ENCODE measurements around the gene FOXQ1.
"Not testable (repeated sequence)": the region's sequence is repeated elsewhere in the genome, so short reads cannot be mapped to it uniquely, and the experiment has no call there.

Gene FOXQ1

GRCh38 chr6:1291381-1291780 is 20.5 kb upstream of the FOXQ1 start:
- no peak for DNase-seq

DNA sequence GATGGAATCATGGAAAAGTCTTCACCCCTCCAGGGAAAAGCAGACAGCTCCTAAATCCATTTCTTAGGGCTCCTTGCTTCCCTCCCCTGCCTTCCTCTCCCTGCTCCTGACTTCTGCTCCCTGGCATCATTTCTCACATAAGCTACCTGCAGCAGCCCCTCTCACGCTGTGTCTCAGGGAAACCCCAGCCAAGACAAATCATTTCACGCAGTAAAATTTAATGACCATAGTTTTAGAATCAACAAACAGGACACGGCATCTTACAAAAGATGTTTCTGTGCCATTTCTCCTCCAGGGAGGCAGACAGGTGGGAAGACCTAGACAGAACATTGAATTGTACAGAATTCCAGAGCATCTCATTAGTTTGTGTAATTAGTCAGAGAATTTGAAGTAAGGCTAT is 16.5 kb upstream of the FOXQ1 start:
- no peak for DNase-seq

GRCh38 chr6:1296079-1296478 is 15.8 kb upstream of the FOXQ1 start:
- no peak for DNase-seq

DNA sequence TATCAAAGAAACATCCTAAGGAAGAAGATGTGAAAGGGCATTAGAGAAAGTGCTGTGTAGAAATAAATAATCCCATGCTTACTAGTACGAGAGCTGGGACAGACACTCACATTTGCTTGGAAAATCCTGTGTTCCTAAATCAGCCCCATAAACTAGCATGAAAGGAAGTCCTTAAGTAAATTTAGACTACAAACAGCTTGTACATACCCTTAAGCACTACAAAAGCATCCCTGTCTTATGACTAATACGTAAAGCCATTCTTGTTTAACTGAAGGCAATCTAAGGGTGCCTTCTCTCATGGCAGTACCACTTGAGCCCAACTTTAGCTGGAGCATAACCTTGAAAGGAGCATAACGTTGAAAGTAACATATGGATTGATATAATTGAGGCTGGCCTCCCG is 15.4 kb upstream of the FOXQ1 start:
- no peak for DNase-seq

- DNase-seq: no peak
Measured at GRCh38 chr6:1297746-1298145, 14.2 kb upstream of the FOXQ1 start.

GRCh38 chr6:1298768-1299167 is 13.1 kb upstream of the FOXQ1 start:
- DNase-seq: no peak

DNA sequence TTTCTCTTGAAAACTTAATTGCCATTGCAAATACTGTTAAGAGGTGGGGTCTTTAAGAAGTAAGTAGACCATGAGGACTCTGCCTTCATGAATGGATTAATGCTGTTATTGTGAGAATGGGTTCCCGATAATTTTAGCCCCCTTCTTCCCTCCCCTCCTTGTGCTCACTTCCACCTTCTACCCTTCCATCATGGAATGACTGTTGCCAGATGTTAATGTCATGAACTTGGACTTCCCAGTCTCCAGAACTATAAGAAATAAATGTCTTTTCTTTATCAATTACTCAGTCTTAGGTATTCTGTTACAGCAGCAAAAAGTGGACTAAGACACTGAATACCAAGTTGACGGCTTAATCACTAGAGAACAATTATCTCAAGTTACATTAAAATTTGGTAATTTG is 5.8 kb upstream of the FOXQ1 start:
- no peak for DNase-seq

- no peak for DNase-seq
Measured at GRCh38 chr6:1309366-1309765, 2.5 kb upstream of the FOXQ1 start.

GRCh38 chr6:1310628-1311399 is 1.1 kb upstream of the FOXQ1 start:
- DNase-seq: no peak

- DNase-seq: no peak
Measured at GRCh38 chr6:1312203-1312472, 240 bp downstream of the FOXQ1 start.

DNA sequence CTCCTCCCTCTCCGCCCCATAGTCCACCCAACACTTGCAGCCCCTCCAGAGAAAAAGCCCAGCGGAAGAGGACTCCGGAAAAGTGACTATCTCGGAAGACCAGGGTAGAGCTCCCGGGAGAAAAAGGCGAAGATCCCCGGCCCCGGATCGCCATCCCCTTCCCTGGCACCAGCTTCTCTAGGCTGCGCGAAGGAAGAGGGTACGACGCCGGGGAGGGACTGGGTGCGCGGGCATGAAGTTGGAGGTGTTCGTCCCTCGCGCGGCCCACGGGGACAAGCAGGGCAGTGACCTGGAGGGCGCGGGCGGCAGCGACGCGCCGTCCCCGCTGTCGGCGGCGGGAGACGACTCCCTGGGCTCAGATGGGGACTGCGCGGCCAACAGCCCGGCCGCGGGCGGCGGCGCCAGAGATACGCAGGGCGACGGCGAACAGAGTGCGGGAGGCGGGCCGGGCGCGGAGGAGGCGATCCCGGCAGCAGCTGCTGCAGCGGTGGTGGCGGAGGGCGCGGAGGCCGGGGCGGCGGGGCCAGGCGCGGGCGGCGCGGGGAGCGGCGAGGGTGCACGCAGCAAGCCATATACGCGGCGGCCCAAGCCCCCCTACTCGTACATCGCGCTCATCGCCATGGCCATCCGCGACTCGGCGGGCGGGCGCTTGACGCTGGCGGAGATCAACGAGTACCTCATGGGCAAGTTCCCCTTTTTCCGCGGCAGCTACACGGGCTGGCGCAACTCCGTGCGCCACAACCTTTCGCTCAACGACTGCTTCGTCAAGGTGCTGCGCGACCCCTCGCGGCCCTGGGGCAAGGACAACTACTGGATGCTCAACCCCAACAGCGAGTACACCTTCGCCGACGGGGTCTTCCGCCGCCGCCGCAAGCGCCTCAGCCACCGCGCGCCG is 822 bp downstream of the FOXQ1 start:
- DNase-seq: no peak

DNA sequence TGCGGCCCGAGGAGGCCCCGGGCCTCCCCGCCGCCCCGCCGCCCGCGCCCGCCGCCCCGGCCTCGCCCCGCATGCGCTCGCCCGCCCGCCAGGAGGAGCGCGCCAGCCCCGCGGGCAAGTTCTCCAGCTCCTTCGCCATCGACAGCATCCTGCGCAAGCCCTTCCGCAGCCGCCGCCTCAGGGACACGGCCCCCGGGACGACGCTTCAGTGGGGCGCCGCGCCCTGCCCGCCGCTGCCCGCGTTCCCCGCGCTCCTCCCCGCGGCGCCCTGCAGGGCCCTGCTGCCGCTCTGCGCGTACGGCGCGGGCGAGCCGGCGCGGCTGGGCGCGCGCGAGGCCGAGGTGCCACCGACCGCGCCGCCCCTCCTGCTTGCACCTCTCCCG is 1.5 kb downstream of the FOXQ1 start:
- no peak for DNase-seq

GRCh38 chr6:1313767-1314503 is 2.0 kb downstream of the FOXQ1 start:
- no peak for DNase-seq

GRCh38 chr6:1314617-1315016 is 2.7 kb downstream of the FOXQ1 start:
- no peak for DNase-seq

GRCh38 chr6:1315201-1315559 is 3.3 kb downstream of the FOXQ1 start:
- no peak for DNase-seq

DNA sequence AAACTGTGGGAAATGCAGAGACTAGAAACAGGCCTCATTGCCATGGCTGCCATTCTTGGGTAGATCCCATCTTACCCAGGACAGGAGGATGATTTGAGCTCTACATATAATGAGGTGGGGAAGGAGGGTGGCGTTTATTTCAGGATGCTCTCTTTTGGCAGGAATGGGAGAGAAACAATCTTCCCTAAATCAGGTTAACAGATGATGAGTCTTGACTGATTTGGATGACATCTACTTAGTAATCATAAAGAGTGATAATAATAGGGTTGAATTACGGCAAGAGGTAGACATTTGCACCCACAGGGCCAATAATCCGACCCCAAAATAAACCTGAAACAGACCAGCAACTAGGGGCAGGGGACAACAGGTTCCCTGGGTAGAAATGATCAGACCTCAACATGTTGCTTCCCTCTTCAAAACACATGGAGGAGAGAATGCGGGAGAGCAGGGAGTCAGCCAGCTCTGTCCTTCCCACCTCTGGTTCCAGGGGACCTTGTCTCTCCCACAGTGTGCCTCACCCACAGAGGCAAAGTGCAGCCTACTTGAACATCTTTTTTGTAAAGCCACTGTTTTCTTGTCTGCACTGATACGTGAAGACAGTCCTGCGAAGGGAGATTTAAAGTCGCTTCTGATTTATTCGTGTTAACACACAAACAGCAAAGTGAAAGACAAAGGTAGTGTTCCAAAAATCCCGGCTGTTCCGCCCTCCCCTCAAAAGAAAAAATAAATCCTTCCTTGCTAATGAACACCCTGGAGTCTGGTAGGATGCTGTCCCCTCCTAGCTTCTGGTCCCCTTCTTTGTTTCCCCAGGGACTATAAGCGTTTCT is 3.9 kb downstream of the FOXQ1 start:
- DNase-seq: no peak

- no peak for DNase-seq
Measured at GRCh38 chr6:1316489-1316971, 4.6 kb downstream of the FOXQ1 start.

- no peak for DNase-seq
Measured at GRCh38 chr6:1317302-1317815, 5.5 kb downstream of the FOXQ1 start.

DNA sequence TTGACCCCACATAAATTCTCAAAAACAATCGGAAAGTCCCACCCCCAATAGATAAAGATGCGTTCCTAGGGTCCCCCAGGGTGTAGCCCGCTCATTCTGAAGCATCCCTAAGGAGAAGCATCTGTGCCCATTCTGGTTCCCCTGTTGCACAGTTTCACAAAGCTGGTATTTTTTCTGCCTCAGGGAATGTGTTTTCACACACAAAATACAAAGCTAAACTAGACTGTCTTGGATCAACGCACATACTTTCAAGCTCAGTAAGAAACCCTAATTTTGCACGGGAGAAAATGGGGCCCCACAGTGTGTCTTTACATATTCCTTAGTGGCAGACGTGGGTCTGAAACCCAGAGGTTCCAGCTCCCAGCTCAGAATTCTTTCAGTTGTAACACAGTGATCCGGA is 6.1 kb downstream of the FOXQ1 start:
- no peak for DNase-seq

GRCh38 chr6:1318584-1318983 is 6.7 kb downstream of the FOXQ1 start:
- not testable (repeated sequence) for DNase-seq

DNA sequence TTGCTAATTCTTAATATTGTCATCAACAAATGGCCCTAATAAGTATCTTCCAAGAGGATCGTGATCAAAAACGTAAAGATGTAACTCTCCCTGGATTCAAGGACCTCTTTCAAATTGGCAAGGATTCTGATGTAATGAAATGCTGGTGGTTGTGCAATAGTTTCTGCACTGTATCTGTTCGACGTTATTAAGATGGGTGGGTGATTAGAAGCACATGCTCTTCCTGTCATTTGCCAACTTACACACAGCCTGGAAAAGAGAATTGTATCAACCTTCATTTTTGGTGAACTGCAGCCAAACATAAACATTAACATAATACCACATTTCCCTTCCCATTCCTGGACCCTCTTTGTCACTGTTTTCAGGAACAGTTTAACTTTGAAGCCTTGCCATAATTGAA is 9.8 kb downstream of the FOXQ1 start:
- DNase-seq: no peak

DNA sequence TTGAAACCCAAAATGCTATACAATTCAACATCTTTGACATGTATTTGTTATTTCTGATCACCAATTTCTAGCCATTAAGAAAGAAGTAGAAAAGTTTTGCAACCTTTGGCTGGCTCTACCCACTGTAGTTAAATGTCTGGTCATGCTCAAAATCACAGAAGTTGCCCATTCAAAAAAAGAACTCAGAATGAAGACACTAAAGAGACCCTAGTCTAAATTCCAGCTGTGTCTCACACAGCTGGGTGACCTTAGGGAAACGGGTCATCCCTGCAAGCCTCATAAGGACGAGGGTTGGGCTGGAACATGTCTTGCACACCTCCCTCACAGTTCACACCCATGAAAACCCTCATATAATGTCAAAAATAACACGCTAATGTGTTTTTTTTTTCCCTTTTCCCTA is 10.3 kb downstream of the FOXQ1 start:
- no peak for DNase-seq
